CD4-positive, alpha-beta T cell (primary cell): Measurements from ENCODE around the gene CDCP2. TPM values are rescaled to one million over a fixed set of nuclear protein-coding genes. Genes with fewer than 3 reads are reported as not detected.

Experiments used
- ATAC-seq: fragments of 200-7000 bp; cut with Tn5 transposase; one replicate; pipeline ENCODE4 v1.10.0; 2022; ENCODE audit warnings: mild to moderate bottlenecking; ENCODE audit not compliant: poor library complexity
- CTCF ChIA-PET: fragments of 350-600 bp; sonication (Branson Sonifier 250); formaldehyde crosslinking; loops from one replicate; lab custom pipeline; 2021; ENCODE audit warnings: antibody characterized with exemption, inconsistent platforms; lab: Charles Lee
- POLR2A ChIA-PET: fragments of 350-600 bp; sonication (Branson Sonifier 250); formaldehyde crosslinking; loops from one replicate; lab custom pipeline; 2021; ENCODE audit warnings: antibody characterized with exemption, inconsistent platforms; lab: Charles Lee
- DNase-seq, 14 experiments: peaks; one replicate each; pipeline ENCODE4 v3.0.0-alpha.2; 2013 to 2020; ENCODE audit warnings: mixed read lengths in 2 of 14
- H3K27ac ChIP-seq, 2 donors: one replicate each; pipeline versions ENCODE4 v1.5.1 to v1.7.0; 2013; ENCODE audit warnings: low read length in 2 of 2, low read depth in 1 of 2, mild to moderate bottlenecking in 1 of 2
- H3K27me3 ChIP-seq, 2 experiments: 1 replicate in 1 of 2; 2 replicates in 1 of 2; pipeline versions ENCODE4 v1.6.1 to v1.7.0; 2013; ENCODE audit warnings: low read length in 2 of 2, control low read depth in 1 of 2, mild to moderate bottlenecking in 1 of 2, moderate library complexity in 1 of 2; ENCODE audit not compliant: insufficient read depth in 2 of 2, control insufficient read depth in 1 of 2
- H3K36me3 ChIP-seq: one replicate; pipeline ENCODE4 v1.6.1; 2013; ENCODE audit warnings: low read length, control low read depth; ENCODE audit not compliant: insufficient read depth
- H3K4me1 ChIP-seq: one replicate; pipeline ENCODE4 v1.6.1; 2013; ENCODE audit warnings: low read length, control low read depth; ENCODE audit not compliant: insufficient read depth
- H3K4me3 ChIP-seq: one replicate; pipeline ENCODE4 v1.5.1; 2013; ENCODE audit warnings: mild to moderate bottlenecking, low read length, moderate library complexity
- H3K9me3 ChIP-seq, 2 experiments: 1 replicate in 1 of 2; 2 replicates in 1 of 2; pipeline versions ENCODE4 v1.6.1 to v1.7.0; 2013; ENCODE audit warnings: low read length in 2 of 2, mild to moderate bottlenecking in 2 of 2, control low read depth in 1 of 2, moderate library complexity in 1 of 2; ENCODE audit not compliant: control insufficient read depth in 1 of 2, insufficient read depth in 1 of 2
- H3K27ac Mint-ChIP-seq: one replicate; pipeline ENCODE4 v1.8.0; 2020; ENCODE audit warnings: mixed read lengths
- H3K27me3 Mint-ChIP-seq: one replicate; pipeline ENCODE4 v1.8.0; 2021; ENCODE audit warnings: mixed read lengths
- H3K36me3 Mint-ChIP-seq: one replicate; pipeline ENCODE4 v1.8.0; 2021; ENCODE audit warnings: low read depth, mixed read lengths
- H3K4me1 Mint-ChIP-seq: one replicate; pipeline ENCODE4 v1.8.0; 2021; ENCODE audit warnings: low read depth, mixed read lengths
- H3K4me3 Mint-ChIP-seq: one replicate; pipeline ENCODE4 v1.8.0; 2020; ENCODE audit warnings: mild to moderate bottlenecking, mixed read lengths
- H3K9me3 Mint-ChIP-seq: one replicate; pipeline ENCODE4 v1.8.0; 2020; ENCODE audit warnings: mixed read lengths
- intact Hi-C, 2 experiments: fragments of 100-400 bp; cut with DNase I in 1 of 2; cut with micrococcal nuclease in 1 of 2; formaldehyde crosslinking; loops; one replicate each; pipeline versions ENCODE4 v1.15.1 to v1.9.0; 2023 to 2025; cut with DNase I, micrococcal nuclease
- total RNA-seq, 174 experiments: library from RNA in 2 of 174; stranded (reverse) in 2 of 174; gene quantifications; one replicate each; pipeline ENCODE4 v1.2.3 and lab custom pipeline; 2021 to 2026
- TF ChIP-seq, protein P1 (sequence below): fragments of 200-600 bp; IDR thresholded peaks from one replicate; pipeline ENCODE4 v1.8.0; 2022; ENCODE audit warnings: antibody characterized with exemption, mild to moderate bottlenecking

CDCP2 gene
- total RNA-seq, 2 experiments from 2014 or later, result not detected

DNA sequence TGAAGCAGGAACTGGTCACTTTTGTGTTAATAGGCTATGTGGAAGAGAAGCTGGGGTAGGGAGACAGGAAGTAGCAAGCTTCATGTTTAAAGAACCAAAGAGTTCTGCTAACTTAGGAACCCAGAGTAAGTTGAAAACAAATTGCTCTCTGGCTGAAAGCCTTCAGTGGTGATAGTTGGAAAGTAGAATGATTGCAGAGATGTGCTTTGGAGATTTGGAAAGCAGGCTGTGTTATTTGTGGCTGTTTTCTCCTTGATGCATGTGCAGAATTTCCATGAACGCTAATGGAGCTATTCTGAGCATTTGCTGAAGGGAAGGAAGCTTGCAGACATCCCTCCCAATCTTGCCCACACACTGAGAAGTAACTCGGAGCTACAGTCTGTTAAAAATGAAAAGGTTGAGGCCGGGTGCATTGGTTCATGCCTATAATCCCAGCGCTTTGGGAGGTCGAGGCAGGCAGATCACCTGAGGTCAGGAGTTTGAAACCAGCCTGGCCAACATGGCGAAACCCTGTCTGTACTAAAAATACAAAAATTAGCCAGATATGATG, 53.7 kb downstream of the CDCP2 start:
- ATAC-seq (no peak), DNase-seq (no peak)
- TF ChIP-seq, protein P1, sequence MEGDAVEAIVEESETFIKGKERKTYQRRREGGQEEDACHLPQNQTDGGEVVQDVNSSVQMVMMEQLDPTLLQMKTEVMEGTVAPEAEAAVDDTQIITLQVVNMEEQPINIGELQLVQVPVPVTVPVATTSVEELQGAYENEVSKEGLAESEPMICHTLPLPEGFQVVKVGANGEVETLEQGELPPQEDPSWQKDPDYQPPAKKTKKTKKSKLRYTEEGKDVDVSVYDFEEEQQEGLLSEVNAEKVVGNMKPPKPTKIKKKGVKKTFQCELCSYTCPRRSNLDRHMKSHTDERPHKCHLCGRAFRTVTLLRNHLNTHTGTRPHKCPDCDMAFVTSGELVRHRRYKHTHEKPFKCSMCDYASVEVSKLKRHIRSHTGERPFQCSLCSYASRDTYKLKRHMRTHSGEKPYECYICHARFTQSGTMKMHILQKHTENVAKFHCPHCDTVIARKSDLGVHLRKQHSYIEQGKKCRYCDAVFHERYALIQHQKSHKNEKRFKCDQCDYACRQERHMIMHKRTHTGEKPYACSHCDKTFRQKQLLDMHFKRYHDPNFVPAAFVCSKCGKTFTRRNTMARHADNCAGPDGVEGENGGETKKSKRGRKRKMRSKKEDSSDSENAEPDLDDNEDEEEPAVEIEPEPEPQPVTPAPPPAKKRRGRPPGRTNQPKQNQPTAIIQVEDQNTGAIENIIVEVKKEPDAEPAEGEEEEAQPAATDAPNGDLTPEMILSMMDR, result no peak
- intact Hi-C loops, result no loop called here
- Mint-ChIP-seq H3K36me3 (peaks cover 57% of the 10 kb centered on the region), H3K27ac (no peak overlapping the region), H3K27me3 (no peaks in the 10 kb centered on the region), H3K4me3 (no peak overlapping the region), H3K4me1 (no peaks in the 10 kb centered on the region), H3K9me3 (peaks cover 2% of the 10 kb centered on the region)
- ChIA-PET CTCF (no interaction called here), POLR2A (no interaction called here)
- Histone ChIP-seq H3K36me3 (peaks cover 23% of the 10 kb centered on the region), H3K4me1 (no peaks in the 10 kb centered on the region), H3K27me3 (no peaks in the 10 kb centered on the region), H3K9me3 (no peaks in the 10 kb centered on the region), H3K27ac (no peak overlapping the region), H3K4me3 (no peak overlapping the region)

DNA sequence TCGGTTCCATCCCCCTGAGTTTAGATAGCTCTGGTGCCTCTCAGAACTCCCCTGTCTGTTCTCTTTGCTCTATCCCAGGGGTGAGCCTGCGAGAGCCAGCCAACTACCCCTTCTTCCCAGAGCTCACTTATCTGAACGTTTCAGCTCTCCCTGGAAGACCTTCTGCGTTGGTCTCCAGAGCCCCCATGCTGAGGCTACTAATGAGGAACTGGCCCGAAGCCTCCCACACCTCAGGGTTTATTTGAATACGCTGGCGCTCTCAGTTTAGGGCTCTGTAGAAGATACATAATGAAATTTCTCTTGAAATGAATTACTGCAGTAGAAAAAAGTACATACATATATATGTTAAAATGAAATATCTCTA, 55.9 kb downstream of the CDCP2 start:
- intact Hi-C loops, result no loop called here
- Histone ChIP-seq H3K4me1 (no peaks in the 10 kb centered on the region), H3K9me3 (no peaks in the 10 kb centered on the region), H3K4me3 (no peak overlapping the region), H3K27ac (no peak overlapping the region), H3K27me3 (no peaks in the 10 kb centered on the region), H3K36me3 (peaks cover 20% of the 10 kb centered on the region)
- ATAC-seq, result no peak
- no peak for DNase-seq
- Mint-ChIP-seq H3K36me3 (peaks cover 63% of the 10 kb centered on the region), H3K4me1 (no peaks in the 10 kb centered on the region), H3K27ac (no peak overlapping the region), H3K9me3 (no peaks in the 10 kb centered on the region), H3K27me3 (no peaks in the 10 kb centered on the region), H3K4me3 (no peak overlapping the region)
- TF ChIP-seq, protein P1, result no peak
- POLR2A ChIA-PET, result no interaction called here
- CTCF ChIA-PET, result no interaction called here

DNA sequence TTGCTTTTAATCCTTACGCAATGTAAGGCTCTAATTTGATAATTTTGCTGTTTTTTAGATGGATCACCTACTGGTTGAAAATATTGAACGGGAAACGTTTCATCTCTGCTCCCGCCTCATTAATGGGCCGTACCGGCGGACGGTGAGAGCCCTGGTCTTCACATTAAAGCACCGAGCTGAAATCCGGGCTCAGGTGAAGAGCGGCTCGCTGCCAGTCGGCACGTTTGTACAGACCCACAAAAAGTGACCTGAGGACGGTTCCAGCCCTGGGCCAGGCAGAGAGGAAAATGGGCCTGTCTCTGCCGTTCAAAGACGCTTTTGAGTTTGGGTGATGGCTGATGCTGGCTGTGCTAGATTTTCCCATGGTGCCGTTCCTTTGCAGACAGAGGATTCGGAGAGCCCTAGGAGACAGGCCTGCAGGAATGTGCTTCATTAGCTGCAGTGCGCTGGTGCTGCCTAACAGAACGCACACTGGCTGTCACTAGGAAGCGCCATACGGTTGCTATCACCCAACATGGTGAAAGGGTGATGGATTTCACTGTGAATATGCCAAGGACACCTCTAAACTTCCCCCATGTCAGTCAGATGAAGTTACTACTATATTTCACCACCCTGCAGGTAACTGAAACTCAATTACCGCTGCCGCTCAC, 56.4 kb downstream of the CDCP2 start:
- H3K4me1 ChIP-seq, result no peaks in the 10 kb centered on the region
- peaks cover 24% of the 10 kb centered on the region for H3K36me3 ChIP-seq
- H3K9me3 ChIP-seq, result no peaks in the 10 kb centered on the region
- no peak overlapping the region for H3K27ac Mint-ChIP-seq
- no peaks in the 10 kb centered on the region for H3K4me1 Mint-ChIP-seq
- POLR2A ChIA-PET, result no interaction called here
- no peaks in the 10 kb centered on the region for H3K27me3 Mint-ChIP-seq
- H3K36me3 Mint-ChIP-seq, result peaks cover 66% of the 10 kb centered on the region
- TF ChIP-seq, protein P1, result no peak
- no peak overlapping the region for H3K27ac ChIP-seq
- ATAC-seq (no peak), DNase-seq (no peak)
- H3K4me3 Mint-ChIP-seq, result no peak overlapping the region
- CTCF ChIA-PET, result no interaction called here
- H3K9me3 Mint-ChIP-seq, result no peaks in the 10 kb centered on the region
- intact Hi-C loops, result no loop called here
- no peak overlapping the region for H3K4me3 ChIP-seq
- H3K27me3 ChIP-seq, result no peaks in the 10 kb centered on the region
